ENCODE data around the gene AKAP8L.

The AKAP8L gene

GRCh38 chr19:15439821-15440641 is 21.2 kb upstream of the AKAP8L start:
- Histone ChIP-seq H3K9ac (ENCODE audit: low read length in 2 of 2) (no peak overlapping the region), H3K27me3 (ENCODE audit: control insufficient read depth in 1 of 2, insufficient read depth in 2 of 2, low read length in 2 of 2) (no peaks in the 10 kb centered on the region), H3K4me1 (ENCODE audit: control insufficient read depth, insufficient read depth, low read length) (peaks cover 29% of the 10 kb centered on the region), H3K4me3 (ENCODE audit: low read length in 2 of 2) (no peak overlapping the region), H3K27ac (ENCODE audit: low read length) (no peak overlapping the region), H3K36me3 (ENCODE audit: control insufficient read depth in 2 of 2, insufficient read depth in 2 of 2, low read length in 2 of 2) (peaks cover 0 to 3% of the 10 kb centered on the region in 2 donors), H3K9me3 (ENCODE audit: control insufficient read depth in 2 of 2, low read length in 2 of 2) (no peaks in the 10 kb centered on the region)

DNA sequence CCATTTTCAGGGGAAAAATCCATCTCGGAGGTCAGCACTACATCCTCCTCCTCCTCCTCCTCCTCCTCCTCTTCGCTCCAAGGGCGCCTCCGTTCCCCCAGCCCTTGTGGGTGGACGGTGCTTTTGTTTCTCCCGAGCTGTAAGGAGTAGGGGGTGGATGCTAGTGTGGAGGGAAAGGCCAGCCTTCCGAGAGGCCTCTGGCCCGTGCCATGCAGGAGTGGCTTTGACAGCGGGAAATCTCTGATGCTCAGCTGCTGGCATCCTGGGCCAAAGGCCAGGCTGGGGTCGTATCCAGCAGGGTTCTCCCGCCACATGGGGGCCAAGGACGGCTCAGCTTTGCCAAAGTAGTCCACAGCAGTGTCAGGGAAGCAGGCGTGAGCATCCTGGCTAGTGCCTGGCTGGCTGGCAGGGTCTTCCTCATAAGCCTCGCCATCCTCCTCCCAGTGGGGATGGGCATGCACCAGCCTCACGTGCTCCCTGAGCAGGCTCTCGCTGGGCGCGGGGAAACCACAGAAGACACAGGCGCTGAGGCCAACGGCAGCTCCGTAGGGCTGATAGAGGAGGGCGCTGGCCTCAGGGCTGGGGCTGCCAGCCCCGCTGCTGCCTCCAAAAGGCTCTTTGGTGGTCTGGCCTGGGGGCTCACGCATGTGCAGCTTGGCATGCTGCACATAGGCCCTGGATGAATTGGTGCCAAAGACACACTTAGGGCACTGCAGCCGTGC is 20.5 kb upstream of the AKAP8L start:
- peak overlapping the region; percentile 85 for H3K27ac ChIP-seq (ENCODE audit: low read length)

DNA sequence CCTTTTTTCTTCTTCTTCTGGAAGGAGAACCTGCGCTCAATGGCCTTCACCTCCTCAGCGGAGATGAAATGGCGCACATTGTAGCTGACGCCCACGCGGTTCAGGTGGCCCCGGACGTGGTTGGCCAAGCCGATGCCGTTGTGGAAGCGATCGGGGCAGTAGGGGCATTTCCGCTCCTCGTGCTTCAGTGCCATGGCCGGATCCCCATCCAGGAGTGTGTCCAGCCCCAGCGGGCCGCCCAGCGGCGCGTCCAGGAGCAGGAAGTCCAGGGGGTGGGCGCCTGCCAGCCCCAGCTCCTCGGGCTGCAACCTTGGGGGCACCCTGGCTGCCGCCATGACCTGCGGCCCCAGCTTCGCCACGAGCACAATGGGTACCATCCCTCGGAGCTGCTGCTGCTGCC is 19.8 kb upstream of the AKAP8L start:
- Histone ChIP-seq H3K27me3 (ENCODE audit: control insufficient read depth in 1 of 2, insufficient read depth in 2 of 2, low read length in 2 of 2) (no peaks in the 10 kb centered on the region), H3K4me1 (ENCODE audit: control insufficient read depth, insufficient read depth, low read length) (peaks cover 32% of the 10 kb centered on the region), H3K36me3 (ENCODE audit: control insufficient read depth in 2 of 2, insufficient read depth in 2 of 2, low read length in 2 of 2) (no peaks in the 10 kb centered on the region), H3K9me3 (ENCODE audit: control insufficient read depth in 2 of 2, low read length in 2 of 2) (no peaks in the 10 kb centered on the region), H3K4me3 (ENCODE audit: low read length in 2 of 2) (no peak overlapping the region), H3K27ac (ENCODE audit: low read length) (peak overlapping the region; percentile 85), H3K9ac (ENCODE audit: low read length in 2 of 2) (no peak overlapping the region)

More for the DNA sequence above, 20.5 kb upstream of the AKAP8L start:
- H3K36me3 ChIP-seq (ENCODE audit: control insufficient read depth in 2 of 2, insufficient read depth in 2 of 2, low read length in 2 of 2) = no peaks in the 10 kb centered on the region
- H3K27me3 ChIP-seq (ENCODE audit: control insufficient read depth in 1 of 2, insufficient read depth in 2 of 2, low read length in 2 of 2) = no peaks in the 10 kb centered on the region
- H3K4me3 ChIP-seq (ENCODE audit: low read length in 2 of 2) = no peak overlapping the region
- peaks cover 29% of the 10 kb centered on the region for H3K4me1 ChIP-seq (ENCODE audit: control insufficient read depth, insufficient read depth, low read length)
- H3K9me3 ChIP-seq (ENCODE audit: control insufficient read depth in 2 of 2, low read length in 2 of 2) = no peaks in the 10 kb centered on the region
- no peak overlapping the region for H3K9ac ChIP-seq (ENCODE audit: low read length in 2 of 2)

GRCh38 chr19:15438124-15438496 is 19.3 kb upstream of the AKAP8L start:
- Histone ChIP-seq H3K9me3 (ENCODE audit: control insufficient read depth in 2 of 2, low read length in 2 of 2) (no peaks in the 10 kb centered on the region), H3K4me3 (ENCODE audit: low read length in 2 of 2) (peak overlapping the region in 1 of 2 donors; percentile 35), H3K27me3 (ENCODE audit: control insufficient read depth in 1 of 2, insufficient read depth in 2 of 2, low read length in 2 of 2) (no peaks in the 10 kb centered on the region), H3K36me3 (ENCODE audit: control insufficient read depth in 2 of 2, insufficient read depth in 2 of 2, low read length in 2 of 2) (no peaks in the 10 kb centered on the region), H3K4me1 (ENCODE audit: control insufficient read depth, insufficient read depth, low read length) (peaks cover 36% of the 10 kb centered on the region), H3K27ac (ENCODE audit: low read length) (peak overlapping the region; percentile 85), H3K9ac (ENCODE audit: low read length in 2 of 2) (peak overlapping the region; percentile 32 to 51)

DNA sequence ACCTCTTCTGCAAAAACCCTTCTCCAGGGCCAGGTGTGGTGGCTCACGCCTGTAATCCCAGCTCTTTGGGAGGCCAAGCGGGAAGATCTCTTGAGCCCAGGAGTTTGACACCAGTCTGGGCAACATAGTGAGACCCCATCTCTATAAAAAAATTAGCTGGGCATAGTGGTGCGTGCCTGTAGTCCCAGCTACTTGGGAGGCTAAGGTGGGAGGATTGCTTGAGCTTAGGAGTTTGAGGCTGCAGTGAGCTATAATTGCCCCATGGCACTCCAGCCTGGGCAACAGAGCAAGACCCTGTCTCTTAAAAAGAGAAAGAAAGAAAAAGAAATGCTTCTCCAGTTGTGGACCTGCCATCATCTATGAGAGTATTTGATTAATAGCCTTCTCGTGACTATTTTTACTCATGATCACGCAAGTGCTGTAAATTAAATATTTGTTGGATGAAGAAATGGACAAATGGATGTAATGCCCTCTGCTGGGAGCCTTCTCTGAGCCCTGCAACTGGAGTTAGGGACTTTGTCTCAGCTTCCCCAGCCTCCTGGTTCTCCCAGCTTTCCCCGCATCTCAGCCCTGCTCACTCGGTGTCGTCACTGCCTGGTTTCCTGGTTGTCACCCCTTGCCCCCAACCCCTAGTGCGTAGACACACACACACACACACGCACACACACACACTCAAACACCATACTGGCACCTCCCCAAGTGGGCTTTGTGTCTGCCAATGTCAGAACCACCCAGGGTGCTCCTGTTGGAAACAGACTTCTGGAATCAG is 18.8 kb upstream of the AKAP8L start:
- Histone ChIP-seq H3K9me3 (ENCODE audit: control insufficient read depth in 2 of 2, low read length in 2 of 2) (no peaks in the 10 kb centered on the region), H3K27ac (ENCODE audit: low read length) (peak overlapping the region; percentile 85), H3K27me3 (ENCODE audit: control insufficient read depth in 1 of 2, insufficient read depth in 2 of 2, low read length in 2 of 2) (no peaks in the 10 kb centered on the region), H3K4me1 (ENCODE audit: control insufficient read depth, insufficient read depth, low read length) (peaks cover 38% of the 10 kb centered on the region), H3K4me3 (ENCODE audit: low read length in 2 of 2) (peak overlapping the region in 1 of 2 donors; percentile 35), H3K36me3 (ENCODE audit: control insufficient read depth in 2 of 2, insufficient read depth in 2 of 2, low read length in 2 of 2) (no peaks in the 10 kb centered on the region), H3K9ac (ENCODE audit: low read length in 2 of 2) (peak overlapping the region; percentile 32 to 51)

DNA sequence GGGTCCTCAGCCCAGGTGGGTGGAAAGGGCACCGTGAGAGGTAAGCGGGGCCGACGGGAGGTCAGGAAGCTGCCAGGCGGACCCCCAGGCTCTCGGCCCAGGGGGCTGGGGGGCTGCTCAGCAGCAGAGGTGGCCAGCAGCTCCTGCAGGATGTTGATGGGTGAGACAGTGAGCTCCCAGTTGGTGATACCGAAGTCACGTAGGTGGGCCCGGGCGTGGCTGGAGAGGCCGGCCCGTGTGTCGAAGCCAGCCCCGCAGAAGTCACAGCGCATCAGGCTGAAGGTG is 18.0 kb upstream of the AKAP8L start:
- H3K4me3 ChIP-seq (ENCODE audit: low read length in 2 of 2) = no peak overlapping the region
- H3K27me3 ChIP-seq (ENCODE audit: control insufficient read depth in 1 of 2, insufficient read depth in 2 of 2, low read length in 2 of 2) = no peaks in the 10 kb centered on the region
- peaks cover 40% of the 10 kb centered on the region for H3K4me1 ChIP-seq (ENCODE audit: control insufficient read depth, insufficient read depth, low read length)
- H3K9me3 ChIP-seq (ENCODE audit: control insufficient read depth in 2 of 2, low read length in 2 of 2) = no peaks in the 10 kb centered on the region
- H3K9ac ChIP-seq (ENCODE audit: low read length in 2 of 2) = no peak overlapping the region
- peak overlapping the region; percentile 85 for H3K27ac ChIP-seq (ENCODE audit: low read length)
- no peaks in the 10 kb centered on the region for H3K36me3 ChIP-seq (ENCODE audit: control insufficient read depth in 2 of 2, insufficient read depth in 2 of 2, low read length in 2 of 2)

DNA sequence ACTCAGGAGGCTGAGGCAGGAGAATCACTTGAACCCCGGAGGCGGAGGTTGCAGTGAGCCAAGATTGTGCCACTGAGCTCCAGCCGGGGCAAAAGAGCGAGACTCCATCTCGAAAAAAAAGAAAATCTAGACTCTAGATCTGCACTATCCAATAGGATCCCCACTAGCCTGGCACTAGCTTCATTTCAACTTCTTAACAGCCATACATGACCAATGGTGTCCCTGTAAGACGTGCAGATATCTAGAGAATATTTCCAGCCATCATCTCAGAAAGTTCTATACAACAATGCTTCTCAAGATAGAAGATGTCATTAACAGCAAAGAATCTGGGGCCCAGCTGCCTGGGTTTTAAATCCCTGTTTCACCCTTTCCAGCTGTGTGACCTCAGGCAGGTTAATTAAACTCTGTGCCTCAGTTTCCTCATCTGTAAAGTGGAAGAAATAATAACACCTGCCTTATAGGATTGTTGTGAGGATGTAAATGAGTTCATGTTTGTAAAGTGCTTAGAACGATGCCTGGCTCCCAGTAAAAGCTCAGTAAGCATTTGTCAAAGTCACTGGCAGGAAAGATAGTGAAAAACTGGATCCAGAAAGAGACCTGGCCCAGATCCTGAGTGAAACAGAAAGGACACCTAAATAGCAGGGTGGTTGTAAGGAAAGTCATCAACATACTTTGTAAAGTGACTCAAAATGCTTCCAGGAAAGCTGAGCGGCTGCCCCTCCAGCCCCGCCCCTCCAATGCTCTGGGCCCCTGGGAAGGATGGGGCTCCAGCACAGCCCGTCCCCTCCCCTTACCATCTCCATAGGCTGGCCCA is 17.4 kb upstream of the AKAP8L start:
- no peaks in the 10 kb centered on the region for H3K36me3 ChIP-seq (ENCODE audit: control insufficient read depth in 2 of 2, insufficient read depth in 2 of 2, low read length in 2 of 2)
- peak overlapping the region; percentile 85 for H3K27ac ChIP-seq (ENCODE audit: low read length)
- H3K9me3 ChIP-seq (ENCODE audit: control insufficient read depth in 2 of 2, low read length in 2 of 2) = no peaks in the 10 kb centered on the region
- H3K4me3 ChIP-seq (ENCODE audit: low read length in 2 of 2) = no peak overlapping the region
- H3K27me3 ChIP-seq (ENCODE audit: control insufficient read depth in 1 of 2, insufficient read depth in 2 of 2, low read length in 2 of 2) = no peaks in the 10 kb centered on the region
- no peak overlapping the region for H3K9ac ChIP-seq (ENCODE audit: low read length in 2 of 2)
- H3K4me1 ChIP-seq (ENCODE audit: control insufficient read depth, insufficient read depth, low read length) = peaks cover 45% of the 10 kb centered on the region

DNA sequence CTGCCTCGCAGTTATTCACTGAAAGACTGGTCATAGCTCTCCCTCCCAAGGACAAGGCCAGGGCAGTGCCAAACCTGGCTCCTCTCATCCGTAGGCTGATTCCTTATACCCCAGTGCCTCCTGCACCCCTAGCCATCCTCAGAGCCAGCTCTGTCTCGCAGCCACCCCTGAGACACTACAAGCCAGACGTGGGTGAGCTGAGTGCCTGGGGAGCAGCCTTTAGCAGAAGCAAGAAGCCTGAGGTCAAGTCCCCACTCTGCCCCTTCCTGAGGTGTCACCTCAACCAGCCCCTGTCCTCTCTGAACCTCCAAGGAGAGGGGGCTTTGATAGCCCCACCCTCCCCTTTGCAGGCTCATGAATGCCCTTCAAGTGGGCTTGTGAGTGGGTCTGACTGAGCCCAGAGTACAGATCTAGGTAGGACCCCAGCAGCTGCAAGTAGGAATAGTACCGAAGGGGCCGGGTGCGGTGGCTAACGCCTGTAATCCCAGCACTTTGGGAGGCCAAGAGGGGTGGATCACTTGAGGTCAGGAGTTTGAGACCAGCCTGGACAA is 14.8 kb upstream of the AKAP8L start:
- Histone ChIP-seq H3K27me3 (ENCODE audit: control insufficient read depth in 1 of 2, insufficient read depth in 2 of 2, low read length in 2 of 2) (no peaks in the 10 kb centered on the region), H3K4me1 (ENCODE audit: control insufficient read depth, insufficient read depth, low read length) (peaks cover 52% of the 10 kb centered on the region), H3K27ac (ENCODE audit: low read length) (peak overlapping the region; percentile 94), H3K9ac (ENCODE audit: low read length in 2 of 2) (peak overlapping the region; percentile 64 to 76), H3K36me3 (ENCODE audit: control insufficient read depth in 2 of 2, insufficient read depth in 2 of 2, low read length in 2 of 2) (peaks cover 0 to 3% of the 10 kb centered on the region in 2 donors), H3K4me3 (ENCODE audit: low read length in 2 of 2) (peak overlapping the region; percentile 79 to 92), H3K9me3 (ENCODE audit: control insufficient read depth in 2 of 2, low read length in 2 of 2) (no peaks in the 10 kb centered on the region)

DNA sequence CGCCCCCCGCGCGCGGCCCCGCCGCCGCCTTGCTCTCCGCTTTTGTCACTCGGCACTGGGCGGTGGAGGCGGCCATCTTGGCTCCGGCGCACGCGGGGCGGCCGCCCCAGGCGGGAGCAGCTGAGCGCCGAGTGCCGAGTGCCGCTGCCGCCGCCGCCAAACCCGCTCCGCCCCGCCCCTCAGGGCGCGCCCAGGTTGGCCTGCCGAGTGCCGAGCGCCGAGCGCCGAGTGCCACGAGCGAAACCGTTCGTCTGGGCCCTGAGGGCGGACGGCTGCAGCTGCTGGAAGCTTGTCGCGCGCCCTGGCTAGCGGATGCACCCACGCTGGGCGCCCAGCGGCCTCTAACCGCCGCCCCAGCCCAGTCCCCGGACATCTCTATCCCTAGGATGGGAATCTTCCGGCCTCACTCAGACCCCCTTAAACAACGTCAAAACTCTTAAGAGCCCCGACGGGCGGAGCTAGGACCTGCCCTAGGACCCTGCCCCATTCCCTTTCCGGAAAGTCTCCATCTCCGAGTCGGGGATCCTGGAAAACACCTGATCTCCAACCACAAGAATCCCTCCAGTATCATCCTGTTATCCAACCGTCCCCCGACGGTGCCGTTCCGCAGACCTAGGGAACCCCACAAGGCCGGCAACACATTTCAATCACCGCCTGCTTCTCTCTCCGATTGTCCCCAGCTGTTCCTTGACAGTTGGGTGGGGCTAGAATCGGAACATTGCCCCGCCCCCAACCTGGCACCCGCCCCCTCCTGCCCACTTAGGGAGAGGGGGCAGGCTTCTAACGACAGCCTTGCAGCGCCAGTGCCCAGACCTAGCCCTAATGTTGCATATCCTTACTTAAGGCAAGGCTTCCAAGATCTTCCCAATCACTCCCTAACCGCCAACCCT is 14.1 kb upstream of the AKAP8L start:
- H3K4me1 ChIP-seq (ENCODE audit: control insufficient read depth, insufficient read depth, low read length) = peaks cover 45% of the 10 kb centered on the region
- H3K9me3 ChIP-seq (ENCODE audit: control insufficient read depth in 2 of 2, low read length in 2 of 2) = no peaks in the 10 kb centered on the region
- peak overlapping the region; percentile 94 for H3K27ac ChIP-seq (ENCODE audit: low read length)
- peak overlapping the region; percentile 79 to 92 for H3K4me3 ChIP-seq (ENCODE audit: low read length in 2 of 2)
- H3K27me3 ChIP-seq (ENCODE audit: control insufficient read depth in 1 of 2, insufficient read depth in 2 of 2, low read length in 2 of 2) = no peaks in the 10 kb centered on the region
- H3K36me3 ChIP-seq (ENCODE audit: control insufficient read depth in 2 of 2, insufficient read depth in 2 of 2, low read length in 2 of 2) = peaks cover 0 to 4% of the 10 kb centered on the region in 2 donors
- H3K9ac ChIP-seq (ENCODE audit: low read length in 2 of 2) = peak overlapping the region; percentile 76 to 83

All from stomach smooth muscle (tissue), 2 donors.